ENCODE results near the gene VIM.
A peak's percentile ranks its signal among the peaks of the same experiment; 100 is the strongest.
"Not testable (repeated sequence)": the region's sequence is repeated elsewhere in the genome, so short reads cannot be mapped to it uniquely, and the experiment has no call there.

The VIM gene

DNA sequence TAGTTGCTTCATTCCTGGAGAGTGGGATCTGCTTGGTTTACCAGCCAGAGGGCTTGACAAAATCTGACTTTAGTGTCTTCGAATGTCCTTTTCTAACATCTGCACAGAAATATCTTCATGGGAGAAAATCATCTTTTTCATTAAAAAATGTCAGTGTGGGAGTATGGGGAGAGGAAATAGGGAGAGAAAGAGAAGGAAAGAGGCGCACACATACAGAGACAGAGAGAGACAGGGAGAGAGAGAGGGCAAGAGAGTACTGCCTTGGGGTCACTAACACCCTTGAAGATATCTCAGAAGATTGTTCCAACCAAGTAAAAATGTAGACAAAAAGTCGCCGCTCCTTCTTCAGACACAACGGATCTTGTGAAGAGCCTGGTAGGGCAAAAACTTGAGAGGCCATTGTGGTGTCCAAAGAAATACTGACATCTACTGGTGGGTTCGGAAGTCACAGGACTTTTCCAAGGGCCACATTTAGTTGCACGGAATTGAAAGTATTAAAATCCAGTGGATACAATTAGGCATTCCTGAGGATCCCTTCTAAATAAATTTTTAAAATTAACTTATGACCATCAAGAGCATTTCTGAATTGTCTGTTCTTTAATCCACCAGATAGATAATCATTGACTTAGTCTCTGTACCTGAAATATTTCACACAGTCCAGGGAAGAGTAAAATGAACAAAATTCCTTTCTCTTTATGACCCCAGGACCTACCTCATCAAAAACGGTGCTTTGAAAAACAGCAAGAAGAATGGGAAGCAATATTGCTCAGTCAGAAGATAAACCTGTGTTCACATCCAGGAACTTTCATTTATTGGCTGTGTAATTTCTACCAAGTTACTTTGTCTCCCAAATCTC, 29.7 kb downstream of the VIM start:
- peak; percentile 12 for DNase-seq

DNA sequence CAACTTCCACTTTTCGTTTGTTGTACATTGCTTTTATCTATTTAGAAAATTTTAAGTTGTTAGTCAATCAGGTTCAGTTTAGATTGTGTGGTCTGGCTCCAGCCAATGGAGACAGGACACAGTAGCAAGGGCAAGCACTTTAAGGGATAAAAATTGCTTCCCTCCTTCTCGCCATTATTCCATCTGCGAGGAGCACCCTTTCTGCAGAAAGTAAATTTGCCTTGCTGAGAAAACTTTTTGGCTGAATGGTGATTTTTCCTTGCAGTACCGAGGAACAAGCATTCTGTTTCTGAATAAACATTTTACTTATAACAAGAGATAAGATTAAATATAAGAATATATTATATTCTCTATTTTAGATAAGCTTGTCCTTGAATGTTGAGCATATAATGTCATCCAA, 34.5 kb downstream of the VIM start:
- DNase-seq: no peak

DNA sequence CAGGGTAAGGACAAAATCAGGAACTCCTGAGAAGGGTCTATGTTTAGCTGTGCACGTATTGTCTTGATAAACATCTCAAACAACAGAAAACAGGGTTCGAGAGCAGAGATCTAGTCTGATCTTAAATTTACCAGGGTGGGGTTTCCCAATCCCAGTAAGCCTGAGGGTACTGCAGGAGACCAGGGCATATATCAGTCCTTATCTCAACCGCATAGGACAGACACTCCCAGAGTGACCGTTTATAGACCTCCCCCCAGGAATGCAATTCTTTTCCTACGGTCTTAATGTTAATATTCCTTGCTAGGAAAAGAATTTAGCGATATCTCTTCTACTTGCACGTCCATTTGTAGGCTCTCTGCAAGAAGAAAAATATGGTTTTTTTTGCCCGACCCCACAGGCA, 35.5 kb downstream of the VIM start:
- no peak for DNase-seq

DNA sequence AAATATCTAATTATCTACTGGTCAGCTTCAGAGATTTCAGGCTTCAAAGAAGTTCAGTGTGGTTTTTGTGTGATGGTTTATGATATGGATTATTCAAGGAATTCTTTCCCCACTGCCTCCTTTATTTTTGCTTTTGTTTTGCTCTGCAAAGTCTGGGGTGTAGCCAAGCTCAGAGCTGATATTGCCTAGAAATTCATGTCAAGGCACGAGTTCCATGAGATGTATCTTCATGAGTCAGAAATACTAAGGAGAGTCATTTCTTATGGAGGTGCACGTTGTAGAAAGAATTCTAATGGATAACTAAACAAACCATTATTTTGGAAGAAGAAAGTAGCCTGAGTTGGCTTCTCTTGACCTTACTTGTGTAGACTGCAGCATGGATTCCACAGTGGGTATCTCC, 37.4 kb downstream of the VIM start:
- DNase-seq: no peak

DNA sequence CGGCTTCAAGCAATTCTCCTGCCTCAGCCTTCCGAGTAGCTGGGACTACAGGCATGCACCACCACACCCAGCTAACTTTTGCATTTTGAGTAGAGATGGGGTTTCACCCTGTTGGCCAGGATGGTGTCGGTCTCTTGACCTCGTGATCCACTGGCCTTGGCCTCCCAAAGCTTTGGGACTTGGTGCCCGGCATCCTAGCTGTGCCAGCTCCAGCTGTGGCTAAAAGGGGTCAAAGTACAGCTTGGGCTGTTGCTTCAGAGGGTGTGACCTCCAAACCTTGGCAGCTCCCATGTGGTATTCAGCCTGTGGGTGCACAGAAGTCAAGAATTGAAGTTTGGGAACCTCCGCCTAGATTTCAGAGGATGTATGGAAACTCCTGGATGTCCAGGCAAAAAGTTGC, 38.5 kb downstream of the VIM start:
- DNase-seq: not testable (repeated sequence)

DNA sequence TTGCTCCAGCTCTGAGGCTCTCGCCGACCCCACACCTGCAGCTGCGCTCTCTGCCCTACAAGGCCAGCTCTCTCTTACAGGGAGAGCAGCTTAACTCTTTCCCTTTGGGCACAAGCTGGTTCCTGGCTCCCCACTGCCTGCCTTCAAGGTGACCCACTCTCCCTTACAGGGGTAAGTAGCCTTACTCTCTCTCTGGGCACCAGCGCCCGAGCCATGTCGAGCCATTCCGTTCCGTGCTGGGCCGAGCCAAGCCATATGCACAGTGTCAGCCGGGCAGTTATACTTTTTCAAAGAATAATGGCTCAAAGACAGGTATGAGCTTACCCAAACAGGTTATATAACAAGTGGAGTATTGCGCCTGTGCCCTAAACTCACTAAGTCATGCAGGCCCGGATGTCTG, 44.6 kb downstream of the VIM start:
- DNase-seq: no peak

DNA sequence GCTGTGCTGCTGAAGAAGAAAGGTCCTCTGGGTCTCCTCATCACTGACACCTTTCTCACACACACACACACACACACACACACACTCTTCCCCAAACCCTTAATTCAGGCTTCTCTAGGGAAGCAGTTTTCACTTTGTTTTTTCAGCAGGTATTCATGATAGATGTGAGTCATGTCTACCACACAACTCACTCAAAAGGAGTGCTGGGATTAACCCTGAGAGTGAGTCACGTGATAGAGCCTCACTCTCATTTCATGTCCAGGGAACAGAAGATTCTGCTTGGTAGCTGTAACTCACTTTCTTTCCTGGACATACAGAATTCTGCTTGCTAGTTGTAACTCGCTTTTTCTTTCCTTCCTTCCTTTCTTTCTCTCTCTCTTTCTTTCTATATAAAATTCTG, 45.4 kb downstream of the VIM start:
- DNase-seq: no peak

DNA sequence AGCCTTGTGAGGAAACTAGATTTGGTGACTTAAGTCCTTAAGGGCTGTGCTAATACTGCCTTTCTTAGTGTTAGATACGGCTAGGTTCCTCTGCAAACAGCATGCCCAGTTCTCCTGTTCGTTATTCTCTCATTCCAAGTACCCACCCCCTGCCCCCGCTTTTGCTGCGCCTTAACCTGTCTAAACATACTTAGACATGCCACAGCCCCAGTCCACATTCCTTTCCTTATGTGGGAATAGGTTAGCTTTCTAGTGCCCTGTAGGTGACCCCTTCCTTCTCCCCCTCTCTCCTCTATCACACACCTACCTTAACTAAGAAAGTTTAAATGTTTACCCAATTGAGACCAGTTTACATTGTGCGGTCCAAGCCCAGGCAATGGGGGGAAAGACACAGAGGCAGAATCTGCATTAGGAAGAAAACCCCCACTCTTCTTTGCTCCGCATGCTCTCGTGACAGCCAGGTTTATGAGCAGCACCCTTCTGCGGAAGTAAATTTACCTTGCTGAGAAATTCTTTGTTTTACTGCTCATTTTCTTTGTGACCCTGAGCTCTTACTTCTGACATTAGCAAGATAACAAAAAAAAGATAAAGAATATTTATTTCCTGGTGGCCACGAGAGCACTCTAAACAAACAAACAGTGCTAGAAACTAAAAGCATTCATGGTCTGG, 48.8 kb downstream of the VIM start:
- no peak for DNase-seq

DNA sequence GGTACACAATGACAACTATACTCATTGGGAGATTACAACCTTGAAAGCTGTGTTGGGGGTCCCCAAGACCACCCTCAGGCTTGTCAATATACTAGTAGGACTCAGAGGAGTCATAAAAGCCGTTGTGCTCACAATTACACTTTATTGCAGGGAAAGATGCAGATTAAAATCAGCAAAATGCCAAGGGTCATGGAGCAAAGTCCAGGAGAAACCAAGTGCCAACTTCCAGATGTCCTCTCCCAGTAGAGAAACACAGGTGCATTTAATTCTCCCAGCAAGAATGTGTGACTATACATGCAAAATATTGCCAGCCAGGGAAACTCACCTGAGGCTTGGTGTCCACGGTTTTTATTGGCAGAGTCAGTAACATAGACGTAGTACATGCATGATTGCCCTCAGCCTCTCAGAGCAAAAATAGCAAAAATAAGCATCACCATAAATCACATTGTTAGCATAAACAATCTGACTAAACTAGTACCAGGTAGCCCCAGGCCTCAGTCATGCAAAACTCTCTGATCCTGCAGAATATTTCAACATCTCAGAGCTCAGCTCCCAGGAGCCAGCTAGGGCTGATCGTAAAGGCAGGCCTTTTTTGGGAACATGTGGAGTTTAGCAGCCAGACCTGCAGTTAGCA, 50.7 kb downstream of the VIM start:
- DNase-seq: no peak

DNA sequence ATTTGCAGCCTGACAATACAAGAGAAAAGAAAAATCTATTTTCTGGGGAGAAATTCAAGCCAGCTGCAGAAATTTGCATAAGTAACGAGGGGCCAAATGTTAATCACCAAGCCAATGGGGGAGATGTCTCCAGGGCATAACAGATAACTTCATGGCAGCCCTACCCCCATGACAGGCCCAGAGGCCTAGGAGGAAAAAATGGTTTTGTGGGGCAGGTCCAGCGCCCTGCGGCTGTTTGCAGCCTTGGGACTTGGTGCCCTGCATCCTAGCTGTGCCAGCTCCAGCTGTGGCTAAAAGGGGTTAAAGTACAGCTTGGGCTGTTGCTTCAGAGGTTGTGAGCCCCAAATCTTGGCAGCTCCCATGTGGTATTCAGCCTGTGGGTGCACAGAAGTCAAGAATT, 54.3 kb downstream of the VIM start:
- DNase-seq: no peak

DNA sequence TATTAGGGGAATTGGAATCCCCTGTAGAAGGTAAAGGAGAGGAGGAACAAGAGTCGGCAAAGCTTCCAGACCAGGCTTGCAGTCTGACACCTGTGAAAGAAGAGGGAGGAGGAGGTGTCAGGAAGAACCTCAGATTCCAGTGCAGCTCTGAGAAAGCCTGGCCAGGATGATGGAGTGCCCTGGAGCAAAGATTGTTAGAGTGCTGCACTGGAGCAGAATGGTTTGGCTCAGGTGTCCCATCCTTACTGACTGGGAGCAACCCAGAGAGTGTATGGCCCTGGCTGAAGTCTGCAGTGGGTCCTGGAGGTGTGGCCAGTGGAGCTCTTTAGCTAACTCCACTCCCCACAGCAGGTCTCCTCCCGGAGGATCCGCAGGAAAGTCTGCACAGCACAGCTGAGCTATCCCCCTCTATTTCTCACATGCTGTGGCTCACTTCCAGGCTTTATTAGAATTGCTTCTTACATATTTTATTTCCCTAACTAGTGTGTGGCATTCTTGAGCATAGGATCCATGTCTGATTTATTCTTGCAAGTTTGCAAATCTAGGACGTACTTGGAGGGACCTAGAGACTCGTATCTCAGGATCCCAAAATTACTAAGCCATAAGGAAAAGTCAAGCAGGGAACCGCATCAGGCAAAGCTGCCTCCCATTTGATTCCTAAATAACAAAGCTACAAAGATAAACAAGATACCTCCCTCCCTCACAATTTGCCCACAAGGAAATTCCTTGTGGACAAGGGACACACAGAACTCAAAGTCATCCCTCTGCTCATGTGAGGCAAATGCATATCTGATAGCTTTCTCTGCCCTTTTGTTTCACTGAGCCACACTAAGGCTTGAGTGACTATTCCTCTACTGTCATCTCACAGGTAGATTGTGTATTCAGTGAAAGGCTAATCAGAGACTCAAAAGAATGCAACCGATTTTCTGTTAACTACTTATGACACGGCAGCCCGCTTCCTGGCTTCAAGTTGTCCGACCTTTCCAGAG, 58.8 kb downstream of the VIM start:
- no peak for DNase-seq

Measured in stimulated activated naive CD4-positive, alpha-beta T cell treated with Interleukin-2 at 50 U/mL for 16 hours (primary cell).